Mesothelial cell of epicardium (in vitro differentiated cells): ENCODE data around the gene FAM43B. TPM values are rescaled to one million over a fixed set of nuclear protein-coding genes. Genes with fewer than 3 reads are reported as not detected.

Experiments used
- DNase-seq, 2 experiments: peaks; one replicate each; pipeline ENCODE4 v3.0.0; 2021; ENCODE audit warnings: low spot score in 2 of 2; ENCODE audit not compliant: unreplicated experiment in 2 of 2
- H3K27ac Mint-ChIP-seq: 2 replicates; pipeline ENCODE4 v1.8.0; 2021; ENCODE audit warnings: mixed read lengths
- H3K27me3 Mint-ChIP-seq: 2 replicates; pipeline ENCODE4 v1.8.0; 2021; ENCODE audit warnings: low read depth, mixed read lengths
- H3K36me3 Mint-ChIP-seq: 2 replicates; pipeline ENCODE4 v1.8.0; 2021; ENCODE audit warnings: mixed read lengths
- H3K4me1 Mint-ChIP-seq: 2 replicates; pipeline ENCODE4 v1.8.0; 2021; ENCODE audit warnings: mixed read lengths
- H3K4me3 Mint-ChIP-seq: 2 replicates; pipeline ENCODE4 v1.8.0; 2021; ENCODE audit warnings: mild to moderate bottlenecking, moderate library complexity, mixed read lengths
- H3K9me3 Mint-ChIP-seq: 2 replicates; pipeline ENCODE4 v1.8.0; 2021; ENCODE audit warnings: mixed read lengths
- CTCF ChIP-seq: fragments of 200-600 bp; sonication (generic); IDR thresholded peaks from one replicate; pipeline ENCODE4 v1.5.0; 2021; ENCODE audit warnings: antibody characterized with exemption; ENCODE audit not compliant: unreplicated experiment
- total RNA-seq: library from RNA; stranded (reverse); gene quantifications from 3 replicates; pipeline ENCODE4 v1.2.1, GENCODE V29; 2021

The FAM43B gene
- total RNA-seq, 1 donor from 2014 or later: 0.74 TPM

GRCh38 chr1:20603504-20604464 lies 51.4 kb downstream of the FAM43B start:
- Mint-ChIP-seq H3K4me3 (no peak overlapping the region), H3K36me3 (no peaks in the 10 kb centered on the region), H3K9me3 (peaks cover 3% of the 10 kb centered on the region), H3K27ac (no peak overlapping the region), H3K4me1 (no peaks in the 10 kb centered on the region), H3K27me3 (peaks cover 11% of the 10 kb centered on the region)
- TF ChIP-seq CTCF: no peak
- DNase-seq: no peak

Other genes with a start within 250 kb of the FAM43B start
- gene CAMK2N1, start 66.4 kb upstream of the FAM43B start, total RNA-seq: 25.9 to 29.1 TPM (median 28.5 TPM) in 3 replicates
- 26.6 to 29.5 TPM (median 28.2 TPM) in 3 replicates for gene MUL1, start 44.4 kb upstream of the FAM43B start, total RNA-seq
- 0.64 to 1.5 TPM (median 0.94 TPM) in 3 replicates for gene CDA, start 36.5 kb downstream of the FAM43B start, total RNA-seq
- gene PINK1, start 80.9 kb downstream of the FAM43B start, total RNA-seq: 37.7 to 41.3 TPM (median 38.1 TPM) in 3 replicates
- gene DDOST, start 108.8 kb downstream of the FAM43B start, total RNA-seq: 244 to 248 TPM (median 245 TPM) in 3 replicates
- gene KIF17, start 165.4 kb downstream of the FAM43B start, total RNA-seq: 0.40 to 0.86 TPM (median 0.44 TPM) in 3 replicates
- 0.45 to 0.90 TPM (median 0.49 TPM) in 3 replicates for gene SH2D5, start 180.1 kb downstream of the FAM43B start, total RNA-seq
- gene HP1BP3, start 234.7 kb downstream of the FAM43B start, total RNA-seq: 262 to 270 TPM (median 269 TPM) in 3 replicates